NCI-H2227 (cell line): ENCODE measurements around the gene HEBP1.

ENCODE experiments used
- DNase-seq: peaks from one replicate; lab custom pipeline; 2025; ENCODE audit not compliant: unreplicated experiment; lab: John Stamatoyannopoulos, UW

The HEBP1 gene

DNA sequence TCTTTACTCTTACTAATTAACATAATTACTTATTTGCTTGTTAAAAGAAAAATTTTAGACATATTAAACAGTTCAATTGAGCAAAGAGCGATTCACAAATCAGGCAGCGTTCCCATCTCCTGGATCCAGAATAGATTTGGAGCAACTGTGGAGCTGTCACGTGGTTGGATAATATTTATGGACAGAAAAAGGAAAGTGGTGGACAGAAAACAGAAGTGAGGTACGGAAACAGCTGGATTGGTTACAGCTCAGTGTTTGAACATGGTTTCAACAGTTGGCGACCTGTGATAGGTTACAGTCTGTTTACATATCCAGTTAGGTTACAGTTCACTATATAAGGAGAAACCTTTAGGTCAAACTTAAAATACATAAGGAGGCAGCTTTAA lies 24.5 kb upstream of the HEBP1 start:
- no peak for DNase-seq

- no peak for DNase-seq
Observed at GRCh38 chr12:13023811-13024530, 23.9 kb upstream of the HEBP1 start.

DNA sequence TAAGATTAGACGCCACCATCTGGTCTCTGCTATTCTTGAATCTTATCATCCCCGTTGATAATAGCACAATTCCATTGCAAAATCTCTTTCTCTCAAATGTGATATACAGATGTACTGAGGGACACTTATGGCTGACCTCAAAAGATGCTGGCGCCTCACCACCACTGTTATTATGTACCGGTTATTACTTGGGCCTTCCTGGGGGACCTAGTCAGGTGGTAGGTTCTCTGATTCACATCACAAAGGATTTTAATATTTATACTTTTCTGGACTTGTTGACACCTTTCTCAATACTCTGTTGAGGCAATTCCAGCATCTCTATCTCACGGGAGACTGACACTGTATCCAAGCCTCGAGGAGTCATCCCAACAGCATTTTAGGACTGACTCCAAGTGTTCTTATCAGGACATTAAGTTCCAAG lies 22.8 kb upstream of the HEBP1 start:
- DNase-seq = peak; percentile 90

- no peak for DNase-seq
Observed at GRCh38 chr12:13011098-13011497, 11.0 kb upstream of the HEBP1 start.

DNA sequence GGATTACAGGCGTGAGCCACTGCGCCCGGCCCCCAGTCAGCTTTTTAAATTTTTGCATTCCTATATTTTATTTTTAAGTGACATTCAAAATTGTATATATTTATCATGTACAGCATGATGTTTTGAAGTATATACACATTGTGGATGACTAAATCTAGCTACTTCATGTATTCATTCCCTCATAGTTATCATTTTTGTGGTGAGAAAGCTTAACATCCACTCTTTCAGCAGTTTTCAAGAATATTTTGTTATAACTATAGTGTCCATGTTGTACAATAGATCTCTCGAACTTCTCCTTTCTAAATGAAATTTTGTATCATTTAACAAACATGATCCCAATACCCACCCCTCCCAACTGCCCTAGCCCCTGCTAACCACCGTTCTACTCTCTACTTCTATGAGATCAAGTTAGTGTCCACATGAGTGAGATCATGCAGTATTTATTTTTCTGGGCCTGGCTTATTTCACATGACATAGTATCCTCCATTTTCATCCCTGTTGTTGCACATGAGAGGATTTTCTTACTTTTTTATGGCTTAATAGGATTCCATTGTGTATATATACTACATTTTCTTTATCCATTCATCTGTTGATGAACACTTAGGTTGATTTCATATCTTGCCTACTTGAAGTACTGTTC lies 8.8 kb upstream of the HEBP1 start:
- DNase-seq = no peak

DNA sequence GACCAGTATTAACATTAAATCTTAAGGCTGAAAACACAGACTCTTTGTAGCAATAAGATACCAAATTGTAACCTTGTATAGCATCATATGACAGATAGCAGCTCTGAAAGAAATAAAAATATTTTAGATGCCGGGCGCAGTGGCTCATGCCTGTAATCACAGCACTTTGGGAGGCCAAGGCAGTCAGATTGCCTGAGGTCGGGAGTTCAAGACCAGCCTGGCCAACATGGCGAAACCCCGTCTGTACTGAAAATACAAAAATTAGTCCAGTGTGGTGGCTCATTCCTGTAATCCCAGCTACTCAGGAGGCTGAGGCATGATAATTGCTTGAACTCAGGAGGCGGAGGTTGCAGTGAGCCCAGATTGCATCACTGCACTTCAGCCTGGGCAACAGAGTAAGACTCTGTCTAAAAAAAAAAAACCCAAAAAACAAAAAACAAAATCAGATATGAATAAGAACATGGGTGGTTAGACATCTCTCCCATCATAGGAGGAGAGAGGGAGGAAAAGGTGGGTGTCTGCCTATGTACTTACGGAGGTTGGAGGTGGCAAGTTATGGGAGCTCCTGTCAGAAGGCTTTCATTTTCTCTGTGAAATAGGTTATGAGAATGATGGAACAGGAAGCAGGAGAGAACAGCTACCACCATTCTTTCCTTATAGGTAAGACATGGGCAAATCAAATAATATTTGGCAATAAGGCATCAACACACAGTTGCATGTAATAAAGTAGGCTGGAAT lies 7.6 kb upstream of the HEBP1 start:
- DNase-seq = no peak

GRCh38 chr12:13005649-13006048 lies 5.6 kb upstream of the HEBP1 start:
- no peak for DNase-seq

GRCh38 chr12:13004986-13005385 lies 4.9 kb upstream of the HEBP1 start:
- DNase-seq = no peak

DNA sequence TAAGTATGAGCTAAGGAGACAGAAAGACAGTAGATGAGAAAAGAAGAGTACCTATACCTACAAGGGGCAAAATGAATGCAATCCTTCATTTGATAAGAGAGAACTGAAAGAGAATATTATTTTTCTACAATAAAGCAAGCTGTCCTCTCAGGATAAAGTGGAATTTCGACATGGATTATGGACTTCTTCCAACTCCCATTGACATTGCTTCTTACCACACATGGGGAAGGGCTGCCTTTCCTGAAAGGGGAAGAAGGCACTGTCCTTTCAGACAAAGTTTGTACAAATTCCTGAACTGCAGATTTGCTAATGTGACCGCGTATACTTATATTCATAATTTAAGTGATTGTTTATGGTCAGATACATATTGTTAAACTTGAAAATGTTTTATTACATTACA lies 4.3 kb upstream of the HEBP1 start:
- DNase-seq = no peak

- no peak for DNase-seq
Observed at GRCh38 chr12:13002301-13003097, 2.4 kb upstream of the HEBP1 start.

DNA sequence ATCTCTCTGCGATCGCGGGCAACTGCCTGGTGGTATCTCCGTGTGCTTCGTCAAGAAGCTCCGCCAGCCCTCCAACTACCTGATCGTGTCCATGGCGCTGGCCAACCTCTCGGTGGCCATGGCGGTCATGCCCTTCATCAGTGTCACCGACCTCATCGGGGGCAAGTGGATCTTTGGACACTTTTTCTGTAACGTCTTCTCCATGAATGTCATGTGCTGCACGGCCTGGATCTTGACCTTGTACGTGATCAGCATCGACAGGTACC lies 1.6 kb upstream of the HEBP1 start:
- DNase-seq = no peak

DNA sequence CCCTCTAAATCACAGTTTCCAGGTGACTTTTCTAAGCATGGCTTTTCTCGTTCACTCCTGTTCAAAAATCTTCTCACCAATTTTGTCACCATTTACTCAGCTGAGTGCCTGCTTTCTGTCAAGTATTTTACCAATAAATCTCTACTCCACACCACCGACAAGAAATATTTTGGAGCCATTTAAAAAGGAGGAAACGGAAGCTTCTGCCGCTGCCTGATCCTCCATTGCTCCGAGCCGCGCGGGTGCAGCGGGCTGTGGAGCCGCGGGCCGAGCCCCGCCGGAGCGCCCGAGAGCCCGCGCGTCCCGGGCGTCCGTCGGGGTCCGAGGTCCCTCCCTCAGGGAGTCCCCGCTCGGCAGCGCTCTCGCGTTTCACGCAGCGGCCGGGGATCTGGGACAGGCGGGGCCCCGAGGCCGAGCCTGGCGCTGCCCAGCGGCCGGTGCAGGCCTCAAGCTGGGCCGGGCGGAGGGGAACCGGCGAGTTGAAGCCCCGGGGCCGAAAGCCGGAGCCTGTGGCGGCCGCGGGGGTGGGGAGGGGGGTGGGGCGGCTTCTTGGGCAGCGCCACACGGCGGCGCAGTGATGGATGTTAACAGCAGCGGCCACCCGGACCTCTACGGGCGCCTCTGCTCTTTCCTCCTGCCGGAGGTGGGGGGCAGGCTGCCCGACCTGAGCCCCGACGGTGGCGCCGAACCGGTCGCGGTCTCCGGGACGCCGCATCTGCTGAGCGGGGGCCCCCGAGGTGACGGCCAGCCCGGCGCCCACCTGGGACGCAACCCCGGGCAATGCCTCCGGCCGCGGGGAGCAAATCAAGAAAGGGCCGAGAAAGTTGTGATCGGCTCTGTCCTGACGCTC lies 1.1 kb upstream of the HEBP1 start:
- peak; percentile 49 for DNase-seq

DNA sequence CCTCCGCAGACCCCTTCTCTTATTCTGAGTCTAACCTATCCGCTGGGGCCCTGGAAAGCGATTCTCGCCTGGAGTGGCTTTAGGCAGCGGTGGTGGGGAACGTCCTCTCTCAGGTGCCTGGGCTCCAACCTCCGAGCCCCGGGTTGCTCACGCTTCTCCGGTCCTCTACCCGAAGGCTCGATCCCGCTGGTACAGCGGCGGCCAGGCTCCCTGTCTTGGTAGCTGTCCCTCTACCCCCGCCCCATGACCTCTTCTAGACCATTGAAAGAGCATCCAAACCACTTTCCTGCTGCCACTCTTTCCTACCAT lies 505 bp upstream of the HEBP1 start:
- no peak for DNase-seq

DNA sequence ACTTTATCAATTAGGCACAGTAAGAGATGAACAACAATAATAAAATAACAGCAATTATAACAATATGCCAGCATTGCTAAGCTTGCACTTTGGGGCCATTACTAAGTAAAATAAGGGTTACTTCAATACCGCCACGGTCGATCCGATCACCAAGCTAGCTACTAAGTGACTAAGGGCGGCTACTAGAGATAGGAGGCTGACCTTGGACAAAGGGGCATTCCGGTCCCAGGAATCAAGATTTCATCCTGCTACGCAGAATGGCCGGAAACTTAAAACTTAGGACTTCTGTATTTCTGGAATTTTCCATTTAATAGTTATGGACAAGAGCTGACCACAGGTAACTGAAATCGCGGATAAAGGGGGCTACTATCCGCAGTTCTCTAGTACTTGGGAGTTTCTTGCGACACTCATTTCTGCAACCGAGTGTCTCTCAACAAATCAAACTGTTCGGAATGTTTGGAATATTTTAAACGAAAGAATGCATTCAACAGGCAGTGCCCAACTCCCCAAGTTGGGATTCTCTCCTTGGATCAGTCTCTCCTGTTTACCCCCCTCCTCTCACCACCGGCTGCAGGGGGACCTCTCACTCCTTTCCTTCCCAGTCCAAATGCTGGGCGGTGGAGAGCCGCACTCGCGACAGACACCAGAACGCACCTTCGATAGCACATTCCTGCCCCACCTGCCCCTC lies 650 bp downstream of the HEBP1 start:
- DNase-seq = peak; percentile 62

- DNase-seq = no peak
Observed at GRCh38 chr12:12998248-12998647, 1.8 kb downstream of the HEBP1 start.

- DNase-seq = no peak
Observed at GRCh38 chr12:12997734-12998133, 2.3 kb downstream of the HEBP1 start.

- no peak for DNase-seq
Observed at GRCh38 chr12:12997156-12997555, 2.9 kb downstream of the HEBP1 start.

GRCh38 chr12:12996209-12996608 lies 3.9 kb downstream of the HEBP1 start:
- DNase-seq = no peak

DNA sequence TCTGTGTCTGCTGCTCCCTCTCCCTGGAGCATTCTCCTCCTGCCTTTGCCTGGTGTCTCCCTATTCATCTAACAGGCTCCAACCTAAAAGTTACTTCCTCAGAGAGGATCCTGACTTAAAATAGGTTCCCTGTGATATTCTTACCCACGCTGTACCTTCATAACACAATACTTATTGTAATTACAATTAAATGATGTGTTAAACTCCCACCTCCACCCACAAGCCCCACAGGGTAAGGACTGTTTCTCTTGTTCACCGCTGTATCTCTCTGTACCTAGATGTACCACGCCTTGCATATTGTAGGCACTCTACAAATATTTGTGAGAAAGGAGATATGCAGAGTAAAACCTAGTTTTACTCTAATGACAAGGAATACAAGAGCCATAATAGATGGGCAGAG lies 5.0 kb downstream of the HEBP1 start:
- no peak for DNase-seq

GRCh38 chr12:12993367-12993766 lies 6.7 kb downstream of the HEBP1 start:
- no peak for DNase-seq
